Esophagus (tissue), 2 donors: ENCODE results near the gene C1R. TPM values are rescaled to one million over a fixed set of nuclear protein-coding genes. Genes with fewer than 3 reads are reported as not detected.
"Not testable (repeated sequence)": the region's sequence is repeated elsewhere in the genome, so short reads cannot be mapped to it uniquely, and the experiment has no call there.

Experiments used
- H3K27ac ChIP-seq, 2 donors: one replicate each; pipeline ENCODE4 v1.5.1; 2013; ENCODE audit warnings: low read depth in 2 of 2, mild to moderate bottlenecking in 2 of 2, inconsistent platforms in 1 of 2, low read length in 1 of 2, moderate library complexity in 1 of 2
- H3K27me3 ChIP-seq, 2 donors: one replicate each; pipeline ENCODE4 v1.6.1; 2013; ENCODE audit warnings: low read length in 2 of 2, control low read depth in 1 of 2, mild to moderate bottlenecking in 1 of 2; ENCODE audit not compliant: insufficient read depth in 2 of 2, control insufficient read depth in 1 of 2
- H3K36me3 ChIP-seq, 2 donors: one replicate each; pipeline ENCODE4 v1.6.1; 2013; ENCODE audit warnings: low read length in 1 of 2; ENCODE audit not compliant: control insufficient read depth in 2 of 2, insufficient read depth in 2 of 2
- H3K4me1 ChIP-seq, 2 donors: one replicate each; pipeline ENCODE4 v1.6.1; 2013; ENCODE audit warnings: low read length in 1 of 2; ENCODE audit not compliant: control insufficient read depth in 2 of 2, insufficient read depth in 2 of 2
- H3K4me3 ChIP-seq, 2 donors: one replicate each; pipeline ENCODE4 v1.5.1; 2013; ENCODE audit warnings: low read length in 2 of 2, mild to moderate bottlenecking in 2 of 2, low read depth in 1 of 2, moderate library complexity in 1 of 2
- H3K9me3 ChIP-seq, 2 donors: one replicate each; pipeline ENCODE4 v1.6.1; 2013; ENCODE audit warnings: mild to moderate bottlenecking in 2 of 2, low read depth in 1 of 2, low read length in 1 of 2, moderate library complexity in 1 of 2; ENCODE audit not compliant: control insufficient read depth in 2 of 2, insufficient read depth in 1 of 2
- WGBS, 2 donors: extraction: QIAGEN DNeasy Blood & Tissue Kit; methylation state at CpG; one replicate each; pipeline ENCODE4 v1.1.7; 2013; 5-methylcytosine and 5-hydroxymethylcytosine counted together
- polyA plus RNA-seq, 2 donors: library from polyadenylated mRNA; stranded (reverse); fragments of 200-250 nt; gene quantifications; one replicate each; pipeline ENCODE4 v1.2.3, GENCODE V29; 2013
- donor health status: healthy with polysubstance abuse.
- donor health status: Bipolar disorder and iron deficiency.

Gene C1R
- polyA plus RNA-seq, 2 donors: 30.8 to 99.4 TPM

- 86 to 89% methylated on average over 3 of the region's 3 CpGs for WGBS, 2 donors
- H3K9me3 ChIP-seq, H3K27ac ChIP-seq, H3K27me3 ChIP-seq, H3K36me3 ChIP-seq, H3K4me3 ChIP-seq, H3K4me1 ChIP-seq: not testable (repeated sequence)
Measured at GRCh38 chr12:7049973-7050372, 42.3 kb downstream of the C1R start.

GRCh38 chr12:7049445-7049951 is 42.7 kb downstream of the C1R start:
- H3K36me3 ChIP-seq, H3K27ac ChIP-seq, H3K9me3 ChIP-seq, H3K27me3 ChIP-seq, H3K4me3 ChIP-seq, H3K4me1 ChIP-seq: not testable (repeated sequence)
- WGBS, 2 donors: 82 to 86% methylated on average over 10 of the region's 10 CpGs

- H3K4me3 ChIP-seq: no peak overlapping the region
- no peaks in the 10 kb centered on the region for H3K9me3 ChIP-seq
- H3K27ac ChIP-seq: no peak overlapping the region
- H3K27me3 ChIP-seq: no peaks in the 10 kb centered on the region
- 65 to 70% methylated on average over 5 of the region's 5 CpGs for whole genome bisulfite sequencing, 2 donors
- no peaks in the 10 kb centered on the region for H3K36me3 ChIP-seq
- no peaks in the 10 kb centered on the region for H3K4me1 ChIP-seq
Measured at GRCh38 chr12:7047306-7047705, 44.9 kb downstream of the C1R start.

- H3K4me1 ChIP-seq: no peaks in the 10 kb centered on the region
- H3K4me3 ChIP-seq: no peak overlapping the region
- WGBS, 2 donors: 84 to 86% methylated on average over 5 of the region's 5 CpGs
- no peaks in the 10 kb centered on the region for H3K27me3 ChIP-seq
- H3K27ac ChIP-seq: no peak overlapping the region
- H3K36me3 ChIP-seq: no peaks in the 10 kb centered on the region
- H3K9me3 ChIP-seq: no peaks in the 10 kb centered on the region
Measured at GRCh38 chr12:7046383-7047105, 45.7 kb downstream of the C1R start.

- WGBS, 2 donors: 91 to 94% methylated on average over 9 of the region's 9 CpGs
- Histone ChIP-seq H3K9me3 (no peaks in the 10 kb centered on the region), H3K36me3 (no peaks in the 10 kb centered on the region), H3K4me3 (no peak overlapping the region), H3K27me3 (no peaks in the 10 kb centered on the region), H3K4me1 (no peaks in the 10 kb centered on the region), H3K27ac (no peak overlapping the region)
Measured at GRCh38 chr12:7045913-7046312, 46.3 kb downstream of the C1R start.

GRCh38 chr12:7042842-7043241 is 49.4 kb downstream of the C1R start:
- Histone ChIP-seq H3K36me3 (no peaks in the 10 kb centered on the region), H3K9me3 (no peaks in the 10 kb centered on the region), H3K4me3 (no peak overlapping the region), H3K27me3 (no peaks in the 10 kb centered on the region), H3K27ac (no peak overlapping the region), H3K4me1 (peaks cover 0 to 4% of the 10 kb centered on the region in 2 donors)
- 39% methylated on average over 6 of the region's 6 CpGs for WGBS, 2 donors

- Histone ChIP-seq H3K4me1 (peaks cover 0 to 4% of the 10 kb centered on the region in 2 donors), H3K27me3 (no peaks in the 10 kb centered on the region), H3K27ac (no peak overlapping the region), H3K36me3 (no peaks in the 10 kb centered on the region), H3K9me3 (no peaks in the 10 kb centered on the region), H3K4me3 (no peak overlapping the region)
- 46 to 65% methylated on average over 10 of the region's 10 CpGs for WGBS, 2 donors
Measured at GRCh38 chr12:7039403-7039802, 52.8 kb downstream of the C1R start.

- no peaks in the 10 kb centered on the region for H3K27me3 ChIP-seq
- H3K4me3 ChIP-seq: no peak overlapping the region
- H3K9me3 ChIP-seq: no peaks in the 10 kb centered on the region
- H3K4me1 ChIP-seq: peaks cover 0 to 4% of the 10 kb centered on the region in 2 donors
- WGBS, 2 donors: 94 to 95% methylated on average over 22 of the region's 22 CpGs
- H3K36me3 ChIP-seq: no peaks in the 10 kb centered on the region
- no peak overlapping the region for H3K27ac ChIP-seq
Measured at GRCh38 chr12:7038591-7038990, 53.7 kb downstream of the C1R start.

GRCh38 chr12:7037411-7037810 is 54.8 kb downstream of the C1R start:
- not testable (repeated sequence) for H3K4me3 ChIP-seq, H3K27me3 ChIP-seq, H3K27ac ChIP-seq, H3K36me3 ChIP-seq, H3K4me1 ChIP-seq, H3K9me3 ChIP-seq
- WGBS, 2 donors: 94 to 96% methylated on average over 25 to 32 of the region's 32 CpGs

GRCh38 chr12:7035463-7035862 is 56.8 kb downstream of the C1R start:
- no peak overlapping the region for H3K27ac ChIP-seq
- no peaks in the 10 kb centered on the region for H3K9me3 ChIP-seq
- H3K4me1 ChIP-seq: peaks cover 0 to 4% of the 10 kb centered on the region in 2 donors
- no peaks in the 10 kb centered on the region for H3K36me3 ChIP-seq
- no peak overlapping the region for H3K4me3 ChIP-seq
- H3K27me3 ChIP-seq: no peaks in the 10 kb centered on the region
- WGBS, 2 donors: 73 to 76% methylated on average over 2 of the region's 2 CpGs
